NB4 (cell line): ENCODE data around the gene NCSTN.

ENCODE experiments used
- CTCF ChIP-seq: IDR thresholded peaks from one replicate; pipeline ENCODE4 v1.5.1; 2012; ENCODE audit warnings: low read depth, low read length
- MYC ChIP-seq: IDR thresholded peaks from 2 replicates; pipeline ENCODE4 v1.6.1; 2011; ENCODE audit warnings: low read depth, low read length
- POLR2A ChIP-seq: IDR thresholded peaks from 2 replicates; pipeline ENCODE4 v1.6.1; 2011; ENCODE audit warnings: mild to moderate bottlenecking; ENCODE audit not compliant: insufficient read length; ENCODE audit errors: extremely low read depth
- TF ChIP-seq, protein P1 (sequence below): IDR thresholded peaks from 2 replicates; pipeline ENCODE4 v1.6.1; 2011; ENCODE audit warnings: low read depth, low read length

DNA sequence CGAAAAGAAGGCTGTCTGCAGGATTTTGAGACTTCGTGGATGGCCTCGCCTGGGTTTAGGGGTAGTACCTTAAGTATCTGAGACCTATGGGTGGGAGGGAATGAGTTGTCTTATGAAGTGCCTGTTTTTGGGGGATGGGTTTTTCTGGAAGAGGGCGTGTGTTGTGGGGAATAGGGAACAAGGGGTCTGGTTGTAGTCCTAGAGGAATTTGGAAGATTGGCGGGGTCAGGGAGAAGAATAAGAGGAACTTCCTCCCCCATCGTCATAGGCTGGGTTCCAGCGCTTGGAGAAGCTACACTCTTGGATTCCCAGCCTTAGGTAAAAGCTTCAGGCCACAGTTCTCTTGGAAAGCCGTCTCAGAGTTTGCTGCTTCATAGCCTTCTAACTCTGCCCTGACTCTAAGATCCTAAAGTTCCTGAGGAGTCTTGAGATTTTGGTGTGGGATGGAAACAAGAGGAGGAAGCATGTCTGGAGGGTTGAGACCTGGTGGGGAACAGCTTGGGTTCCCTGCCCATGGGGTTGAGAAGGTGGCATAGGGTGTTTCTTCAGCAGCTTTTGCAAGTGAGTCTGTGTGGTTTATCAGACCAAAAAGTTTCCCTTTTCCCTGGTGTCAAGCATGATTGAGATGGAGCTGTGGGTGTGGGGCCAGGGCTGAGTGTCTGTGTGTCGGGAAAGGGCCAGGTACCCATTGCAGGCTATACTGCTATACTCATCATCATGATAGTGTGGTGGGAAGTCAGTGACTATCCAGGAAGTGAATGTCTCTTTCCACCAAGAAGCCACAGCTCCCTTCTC is 59.0 kb downstream of the NCSTN start:
- TF ChIP-seq, protein P1, sequence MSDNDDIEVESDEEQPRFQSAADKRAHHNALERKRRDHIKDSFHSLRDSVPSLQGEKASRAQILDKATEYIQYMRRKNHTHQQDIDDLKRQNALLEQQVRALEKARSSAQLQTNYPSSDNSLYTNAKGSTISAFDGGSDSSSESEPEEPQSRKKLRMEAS: no peak
- TF ChIP-seq POLR2A: no peak
- TF ChIP-seq CTCF: no peak
- no peak for TF ChIP-seq MYC
